Loucy (cell line): Measurements from ENCODE around the gene TMTC2.
A peak's percentile ranks its signal among the peaks of the same experiment; 100 is the strongest.

Experiments
- H2AFZ ChIP-seq: fragments of 200-600 bp; sonication (generic); 2 replicates; pipeline ENCODE4 v1.6.0; 2016; ENCODE audit warnings: antibody characterized with exemption, mild to moderate bottlenecking, low read length, moderate library complexity
- H3F3A ChIP-seq: fragments of 200-600 bp; 2 replicates; pipeline ENCODE4 v1.6.0; 2016; ENCODE audit warnings: antibody characterized with exemption, low read depth, mild to moderate bottlenecking
- H3K27me3 ChIP-seq: fragments of 200-600 bp; sonication (generic); 2 replicates; pipeline ENCODE4 v1.6.1; 2014; ENCODE audit warnings: low read length, mild to moderate bottlenecking; ENCODE audit not compliant: insufficient read depth, poor library complexity, severe bottlenecking
- H3K36me3 ChIP-seq: fragments of 200-600 bp; sonication (generic); 2 replicates; pipeline ENCODE4 v1.6.1; 2016; ENCODE audit warnings: low read length; ENCODE audit not compliant: insufficient read depth
- H3K4me1 ChIP-seq: fragments of 200-600 bp; sonication (generic); 2 replicates; pipeline ENCODE4 v1.5.1; 2014; ENCODE audit warnings: low read length, mild to moderate bottlenecking; ENCODE audit not compliant: insufficient read depth, poor library complexity, severe bottlenecking
- H3K4me2 ChIP-seq: fragments of 200-600 bp; sonication (generic); 2 replicates; pipeline ENCODE4 v1.6.0; 2014; ENCODE audit warnings: antibody characterized with exemption, low read length, low read depth, mild to moderate bottlenecking; ENCODE audit not compliant: poor library complexity, severe bottlenecking
- H3K4me3 ChIP-seq: fragments of 200-600 bp; sonication (generic); 2 replicates; pipeline ENCODE4 v1.5.1; 2014; ENCODE audit warnings: low read length, mild to moderate bottlenecking, mixed read lengths; ENCODE audit not compliant: poor library complexity, severe bottlenecking
- H3K79me2 ChIP-seq: fragments of 200-600 bp; sonication (generic); 2 replicates; pipeline ENCODE4 v1.6.1; 2014; ENCODE audit warnings: low read length; ENCODE audit not compliant: insufficient read depth
- H3K9ac ChIP-seq: fragments of 200-600 bp; sonication (generic); 2 replicates; pipeline ENCODE4 v1.6.0; 2014; ENCODE audit warnings: mild to moderate bottlenecking, low read depth, low read length, moderate library complexity; ENCODE audit not compliant: poor library complexity, severe bottlenecking
- H3K9me2 ChIP-seq: fragments of 200-600 bp; sonication (generic); replicated peaks from 2 replicates; pipeline ENCODE4 v1.6.1; 2016; ENCODE audit warnings: low read depth, low read length, mixed read lengths
- H3K9me3 ChIP-seq: fragments of 200-600 bp; sonication (generic); 2 replicates; pipeline ENCODE4 v1.6.1; 2014; ENCODE audit warnings: mild to moderate bottlenecking, antibody characterized with exemption, low read length, low read depth; ENCODE audit not compliant: insufficient read depth
- H4K20me1 ChIP-seq: fragments of 200-600 bp; sonication (generic); 2 replicates; pipeline ENCODE4 v1.6.0; 2014; ENCODE audit warnings: antibody characterized with exemption, low read length, mild to moderate bottlenecking; ENCODE audit not compliant: insufficient read depth, poor library complexity, severe bottlenecking
- EZH2phosphoT487 ChIP-seq: fragments of 200-600 bp; IDR thresholded peaks from 2 replicates; pipeline ENCODE4 v1.6.1; 2018; ENCODE audit warnings: antibody characterized with exemption, mild to moderate bottlenecking, moderate library complexity, borderline replicate concordance
- TF ChIP-seq, protein P1 (sequence below): fragments of 200-600 bp; sonication (generic); conservative IDR thresholded peaks from 2 replicates; pipeline ENCODE4 v1.5.1; 2014; ENCODE audit warnings: mild to moderate bottlenecking, antibody characterized with exemption, low read length

The TMTC2 gene

DNA sequence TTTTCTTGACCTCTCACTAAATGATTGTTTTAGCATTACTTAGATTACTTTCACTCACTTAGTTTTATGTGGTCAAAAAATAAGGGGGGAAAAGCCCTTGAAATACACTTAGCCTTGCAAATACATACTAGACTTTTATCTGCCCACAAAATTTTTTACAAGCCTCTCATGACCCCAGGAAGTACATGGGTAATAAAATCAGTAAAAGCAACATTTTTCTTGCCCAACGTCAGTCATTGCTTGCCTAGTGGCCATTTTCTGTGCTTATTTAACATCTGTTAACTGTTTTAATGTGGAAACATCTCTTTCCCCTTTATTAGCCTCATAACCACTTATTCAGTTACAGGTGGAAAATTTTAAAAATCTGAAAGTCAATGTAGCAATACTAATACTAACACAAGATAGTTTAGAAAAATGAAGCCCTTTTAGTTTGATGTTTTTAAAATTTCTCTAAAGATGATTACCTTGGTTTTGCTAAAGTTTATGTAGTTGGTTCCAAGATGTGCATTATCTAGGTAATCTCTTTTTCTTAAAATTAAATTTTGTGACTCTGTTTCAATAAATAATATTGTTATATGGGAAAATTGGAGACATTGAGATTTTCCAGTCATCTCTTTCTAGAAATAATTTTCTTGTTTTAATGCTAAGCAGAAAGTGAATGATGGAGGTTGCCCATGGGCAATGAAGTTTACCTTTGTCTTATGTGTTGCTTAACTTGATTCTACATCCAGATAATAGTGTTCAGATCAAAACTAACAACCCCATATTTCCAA lies 175.5 kb downstream of the TMTC2 start:
- Histone ChIP-seq H2AFZ (no peak overlapping the region), H4K20me1 (no peaks in the 10 kb centered on the region), H3K4me2 (peak overlapping the region; percentile 26), H3F3A (no peaks in the 10 kb centered on the region), H3K36me3 (no peaks in the 10 kb centered on the region), H3K27me3 (no peaks in the 10 kb centered on the region), H3K4me3 (no peak overlapping the region), H3K9me2 (no peaks in the 10 kb centered on the region), H3K4me1 (peaks cover 15% of the 10 kb centered on the region), H3K79me2 (no peaks in the 10 kb centered on the region), H3K9ac (no peak overlapping the region), H3K9me3 (no peaks in the 10 kb centered on the region)
- TF ChIP-seq EZH2phosphoT487 = peak; percentile 26; the same call in 1 of the 2 replicates
- TF ChIP-seq, protein P1, sequence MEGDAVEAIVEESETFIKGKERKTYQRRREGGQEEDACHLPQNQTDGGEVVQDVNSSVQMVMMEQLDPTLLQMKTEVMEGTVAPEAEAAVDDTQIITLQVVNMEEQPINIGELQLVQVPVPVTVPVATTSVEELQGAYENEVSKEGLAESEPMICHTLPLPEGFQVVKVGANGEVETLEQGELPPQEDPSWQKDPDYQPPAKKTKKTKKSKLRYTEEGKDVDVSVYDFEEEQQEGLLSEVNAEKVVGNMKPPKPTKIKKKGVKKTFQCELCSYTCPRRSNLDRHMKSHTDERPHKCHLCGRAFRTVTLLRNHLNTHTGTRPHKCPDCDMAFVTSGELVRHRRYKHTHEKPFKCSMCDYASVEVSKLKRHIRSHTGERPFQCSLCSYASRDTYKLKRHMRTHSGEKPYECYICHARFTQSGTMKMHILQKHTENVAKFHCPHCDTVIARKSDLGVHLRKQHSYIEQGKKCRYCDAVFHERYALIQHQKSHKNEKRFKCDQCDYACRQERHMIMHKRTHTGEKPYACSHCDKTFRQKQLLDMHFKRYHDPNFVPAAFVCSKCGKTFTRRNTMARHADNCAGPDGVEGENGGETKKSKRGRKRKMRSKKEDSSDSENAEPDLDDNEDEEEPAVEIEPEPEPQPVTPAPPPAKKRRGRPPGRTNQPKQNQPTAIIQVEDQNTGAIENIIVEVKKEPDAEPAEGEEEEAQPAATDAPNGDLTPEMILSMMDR = no peak

DNA sequence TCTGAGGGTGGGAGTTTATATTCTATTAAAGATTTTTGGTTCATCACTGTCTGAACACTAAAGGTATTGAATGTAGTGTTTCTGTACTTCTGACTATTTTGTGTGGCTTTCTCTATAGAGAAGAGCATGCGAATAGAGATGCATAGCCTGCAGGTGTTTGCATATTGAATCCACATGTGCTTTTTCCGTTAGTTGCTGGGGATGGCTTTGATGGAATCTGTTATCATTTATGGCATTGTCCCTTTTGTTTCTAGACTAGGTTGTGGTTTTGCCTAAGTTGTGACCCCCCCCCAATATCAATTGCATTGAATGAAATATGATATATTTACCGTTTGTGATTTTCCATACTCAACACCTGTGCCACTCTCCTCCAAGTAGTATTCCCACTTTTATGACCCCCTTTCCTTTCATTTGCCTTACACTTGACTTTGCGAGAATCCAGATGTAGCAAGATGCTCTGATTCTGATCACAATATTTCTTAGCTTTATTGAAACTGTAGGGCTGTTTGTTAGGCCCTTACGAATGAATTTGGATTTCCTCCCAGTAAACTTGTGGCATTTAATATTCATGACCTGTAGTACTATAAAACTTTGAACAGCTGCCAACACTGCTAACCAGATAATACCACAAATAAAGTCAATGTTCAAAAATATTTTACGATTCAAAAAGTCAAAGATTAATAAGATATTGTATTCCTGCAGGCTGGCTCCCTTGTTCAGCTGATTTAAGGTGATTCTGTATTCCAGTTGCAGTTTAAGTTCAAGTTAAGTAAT lies 176.4 kb downstream of the TMTC2 start:
- TF ChIP-seq, protein P1 = no peak
- TF ChIP-seq EZH2phosphoT487 = no peak
- Histone ChIP-seq H3K4me1 (peaks cover 15% of the 10 kb centered on the region), H3K9me3 (no peaks in the 10 kb centered on the region), H3F3A (no peaks in the 10 kb centered on the region), H3K36me3 (no peaks in the 10 kb centered on the region), H3K9me2 (no peaks in the 10 kb centered on the region), H4K20me1 (no peaks in the 10 kb centered on the region), H3K9ac (no peak overlapping the region), H2AFZ (no peak overlapping the region), H3K4me2 (no peak overlapping the region), H3K4me3 (no peak overlapping the region), H3K27me3 (no peaks in the 10 kb centered on the region), H3K79me2 (no peaks in the 10 kb centered on the region)

DNA sequence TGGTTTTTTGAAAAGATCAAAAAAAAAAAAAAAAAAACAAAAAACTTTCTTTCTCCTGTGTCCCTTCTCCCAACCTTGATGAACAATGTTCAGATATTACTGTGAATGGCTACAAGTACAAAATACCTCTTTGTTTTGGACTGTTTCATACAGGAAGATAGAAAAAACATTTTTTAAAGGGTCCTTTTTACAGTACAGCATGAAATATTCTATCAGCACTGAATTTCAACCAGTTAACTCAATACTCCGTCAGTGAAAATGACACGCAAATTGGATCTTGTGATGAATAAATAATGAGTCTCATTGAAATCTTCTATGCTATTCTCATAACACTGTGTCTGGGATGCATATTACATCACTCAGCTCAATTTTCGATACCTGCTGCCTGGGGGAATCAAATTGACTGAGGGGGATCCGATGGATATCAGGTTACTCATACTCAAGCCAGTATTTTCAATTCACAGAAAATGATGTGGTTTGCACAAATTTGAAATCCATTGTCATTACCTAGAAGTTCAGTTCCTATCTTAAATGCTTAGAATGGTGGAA lies 179.6 kb downstream of the TMTC2 start:
- H2AFZ ChIP-seq = no peak overlapping the region
- H3K79me2 ChIP-seq = no peaks in the 10 kb centered on the region
- H3K4me3 ChIP-seq = no peak overlapping the region
- H3K4me2 ChIP-seq = no peak overlapping the region
- H3K9ac ChIP-seq = no peak overlapping the region
- H3F3A ChIP-seq = no peaks in the 10 kb centered on the region
- no peaks in the 10 kb centered on the region for H3K27me3 ChIP-seq
- H3K9me2 ChIP-seq = no peaks in the 10 kb centered on the region
- H4K20me1 ChIP-seq = no peaks in the 10 kb centered on the region
- H3K9me3 ChIP-seq = no peaks in the 10 kb centered on the region
- peaks cover 15% of the 10 kb centered on the region for H3K4me1 ChIP-seq
- no peak for TF ChIP-seq EZH2phosphoT487
- TF ChIP-seq, protein P1 = no peak
- no peaks in the 10 kb centered on the region for H3K36me3 ChIP-seq
